ENCODE measurements around the gene CALD1.

The CALD1 gene

GRCh38 chr7:134926396-134926795 is 147.0 kb downstream of the CALD1 start:
- TF ChIP-seq CTCF (IDR thresholded peaks at IDR 0.05; ENCODE audit: low read length): no peak
- TF ChIP-seq EZH2 (IDR thresholded peaks at IDR 0.05; ENCODE audit: borderline replicate concordance, low read length): no peak
- Histone ChIP-seq H3K4me2 (ENCODE audit: low read length) (no peak overlapping the region), H3K27me3 (ENCODE audit: insufficient read depth, low read length) (no peaks in the 10 kb centered on the region), H3K4me3 (ENCODE audit: low read depth, low read length, poor library complexity, severe bottlenecking) (no peak overlapping the region), H3K9me3 (ENCODE audit: low read length) (peaks cover 2% of the 10 kb centered on the region; the same call in 1 of the 2 replicates), H3F3A (ENCODE audit: insufficient read depth, low read length) (no peaks in the 10 kb centered on the region), H4K20me1 (ENCODE audit: insufficient read depth, low read length) (no peaks in the 10 kb centered on the region), H3K36me3 (ENCODE audit: insufficient read depth, low read length) (no peaks in the 10 kb centered on the region), H3K9ac (ENCODE audit: low read length) (no peak overlapping the region), H3K79me2 (ENCODE audit: insufficient read depth, low read length) (no peaks in the 10 kb centered on the region), H3K4me1 (ENCODE audit: insufficient read depth, low read length, severe bottlenecking) (no peaks in the 10 kb centered on the region), H3K27ac (ENCODE audit: low read depth, low read length, poor library complexity, severe bottlenecking) (no peak overlapping the region), H2AFZ (ENCODE audit: low read length) (no peak overlapping the region), H3K9me2 (ENCODE audit: low read depth, low read length) (no peaks in the 10 kb centered on the region)

- no peaks in the 10 kb centered on the region for H3K9me2 ChIP-seq (ENCODE audit: low read depth, low read length)
- no peaks in the 10 kb centered on the region for H3K36me3 ChIP-seq (ENCODE audit: insufficient read depth, low read length)
- peaks cover 2% of the 10 kb centered on the region; the same call in 1 of the 2 replicates for H3K9me3 ChIP-seq (ENCODE audit: low read length)
- H3K79me2 ChIP-seq (ENCODE audit: insufficient read depth, low read length): no peaks in the 10 kb centered on the region
- H3F3A ChIP-seq (ENCODE audit: insufficient read depth, low read length): no peaks in the 10 kb centered on the region
- H3K27me3 ChIP-seq (ENCODE audit: insufficient read depth, low read length): 0 out of 2 replicates have a peak, but pooled peaks cover under 1% of the 10 kb centered on the region
- H4K20me1 ChIP-seq (ENCODE audit: insufficient read depth, low read length): no peaks in the 10 kb centered on the region
- no peak overlapping the region for H3K4me2 ChIP-seq (ENCODE audit: low read length)
- TF ChIP-seq CTCF (IDR thresholded peaks at IDR 0.05; ENCODE audit: low read length) (no peak), EZH2 (IDR thresholded peaks at IDR 0.05; ENCODE audit: borderline replicate concordance, low read length) (no peak)
- H3K4me1 ChIP-seq (ENCODE audit: insufficient read depth, low read length, severe bottlenecking): no peaks in the 10 kb centered on the region
- H3K27ac ChIP-seq (ENCODE audit: low read depth, low read length, poor library complexity, severe bottlenecking): no peak overlapping the region
- H3K4me3 ChIP-seq (ENCODE audit: low read depth, low read length, poor library complexity, severe bottlenecking): no peak overlapping the region
- H3K9ac ChIP-seq (ENCODE audit: low read length): no peak overlapping the region
- no peak overlapping the region for H2AFZ ChIP-seq (ENCODE audit: low read length)
These were observed 147.6 kb downstream of the CALD1 start for GRCh38 chr7:134927076-134927475.

GRCh38 chr7:134927723-134928122 is 148.3 kb downstream of the CALD1 start:
- no peak for TF ChIP-seq EZH2 (IDR thresholded peaks at IDR 0.05; ENCODE audit: borderline replicate concordance, low read length)
- TF ChIP-seq CTCF (IDR thresholded peaks at IDR 0.05; ENCODE audit: low read length): no peak
- Histone ChIP-seq H3K36me3 (ENCODE audit: insufficient read depth, low read length) (no peaks in the 10 kb centered on the region), H3K27ac (ENCODE audit: low read depth, low read length, poor library complexity, severe bottlenecking) (no peak overlapping the region), H3K9me2 (ENCODE audit: low read depth, low read length) (no peaks in the 10 kb centered on the region), H3F3A (ENCODE audit: insufficient read depth, low read length) (no peaks in the 10 kb centered on the region), H3K9me3 (ENCODE audit: low read length) (peaks cover 2% of the 10 kb centered on the region; the same call in 1 of the 2 replicates), H3K79me2 (ENCODE audit: insufficient read depth, low read length) (no peaks in the 10 kb centered on the region), H3K4me3 (ENCODE audit: low read depth, low read length, poor library complexity, severe bottlenecking) (no peak overlapping the region), H2AFZ (ENCODE audit: low read length) (no peak overlapping the region), H3K27me3 (ENCODE audit: insufficient read depth, low read length) (0 out of 2 replicates have a peak, but pooled peaks cover 3% of the 10 kb centered on the region), H4K20me1 (ENCODE audit: insufficient read depth, low read length) (no peaks in the 10 kb centered on the region), H3K9ac (ENCODE audit: low read length) (no peak overlapping the region), H3K4me2 (ENCODE audit: low read length) (no peak overlapping the region), H3K4me1 (ENCODE audit: insufficient read depth, low read length, severe bottlenecking) (peaks cover 2% of the 10 kb centered on the region)

Measured in OCI-LY1 (cell line).